Tibial nerve (tissue), 4 donors: ENCODE results near the gene QSOX1. TPM values are rescaled to one million over a fixed set of nuclear protein-coding genes. Genes with fewer than 3 reads are reported as not detected.

ENCODE experiments used
- DNase-seq, 2 donors: peaks; one replicate each; pipeline ENCODE4 v3.0.0-alpha.2; 2019; ENCODE audit warnings: low spot score in 2 of 2
- H3K27ac ChIP-seq, 4 donors: fragments of 200-600 bp; sonication (generic) in 3 of 4; one replicate each; pipeline ENCODE4 v1.5.1; 2017 to 2019; ENCODE audit warnings: mild to moderate bottlenecking in 1 of 4
- H3K27me3 ChIP-seq, 2 donors: fragments of 200-600 bp; sonication (generic) in 1 of 2; one replicate each; pipeline versions ENCODE4 v1.5.1 to v1.6.0; 2017 to 2019
- H3K36me3 ChIP-seq, 3 donors: fragments of 200-600 bp; sonication (generic); one replicate each; pipeline ENCODE4 v1.5.1; 2018 to 2019
- H3K4me1 ChIP-seq, 4 donors: fragments of 200-600 bp; sonication (generic) in 3 of 4; one replicate each; pipeline ENCODE4 v1.5.1; 2017 to 2019
- H3K4me3 ChIP-seq, 4 donors: fragments of 200-600 bp; sonication (generic) in 3 of 4; one replicate each; pipeline ENCODE4 v1.5.1; 2017 to 2019; ENCODE audit warnings: mild to moderate bottlenecking in 1 of 4, moderate library complexity in 1 of 4
- H3K9me3 ChIP-seq, 4 donors: fragments of 200-600 bp; sonication (generic) in 3 of 4; one replicate each; pipeline ENCODE4 v1.5.1; 2017 to 2019
- EP300 ChIP-seq, 2 donors: sonication (generic); formaldehyde crosslinking; IDR thresholded peaks; one replicate each; pipeline ENCODE4 v1.6.1; 2017; ENCODE audit warnings: antibody characterized with exemption in 2 of 2, mild to moderate bottlenecking in 1 of 2
- POLR2A ChIP-seq, 2 donors: fragments of 450-650 bp; IDR thresholded peaks; one replicate each; pipeline ENCODE4 v1.6.1; 2017; ENCODE audit warnings: antibody characterized with exemption in 2 of 2, mild to moderate bottlenecking in 2 of 2, moderate library complexity in 2 of 2
- WGBS, 2 donors: methylation state at CpG; one replicate each; pipeline ENCODE4 v1.1.5; 2018; 5-methylcytosine and 5-hydroxymethylcytosine counted together
- total RNA-seq, 4 donors: library from RNA; depleted of rRNA; stranded (reverse); fragments of >200 nt; gene quantifications; one replicate each; pipeline ENCODE4 v1.1.0, GENCODE V29; 2016
- TF ChIP-seq, protein P1 (sequence below), 5 experiments: fragments of 200-600 bp in 3 of 5; fragments of 450-650 bp in 2 of 5; sonication (generic) in 3 of 5; IDR thresholded peaks; one replicate each; pipeline ENCODE4 v1.5.1; 2016 to 2019; ENCODE audit warnings: antibody characterized with exemption in 5 of 5, mild to moderate bottlenecking in 3 of 5, moderate library complexity in 2 of 5

QSOX1 gene
- total RNA-seq, 4 donors from 2014 or later = 41.0 to 55.5 (median 50.7) TPM

DNA sequence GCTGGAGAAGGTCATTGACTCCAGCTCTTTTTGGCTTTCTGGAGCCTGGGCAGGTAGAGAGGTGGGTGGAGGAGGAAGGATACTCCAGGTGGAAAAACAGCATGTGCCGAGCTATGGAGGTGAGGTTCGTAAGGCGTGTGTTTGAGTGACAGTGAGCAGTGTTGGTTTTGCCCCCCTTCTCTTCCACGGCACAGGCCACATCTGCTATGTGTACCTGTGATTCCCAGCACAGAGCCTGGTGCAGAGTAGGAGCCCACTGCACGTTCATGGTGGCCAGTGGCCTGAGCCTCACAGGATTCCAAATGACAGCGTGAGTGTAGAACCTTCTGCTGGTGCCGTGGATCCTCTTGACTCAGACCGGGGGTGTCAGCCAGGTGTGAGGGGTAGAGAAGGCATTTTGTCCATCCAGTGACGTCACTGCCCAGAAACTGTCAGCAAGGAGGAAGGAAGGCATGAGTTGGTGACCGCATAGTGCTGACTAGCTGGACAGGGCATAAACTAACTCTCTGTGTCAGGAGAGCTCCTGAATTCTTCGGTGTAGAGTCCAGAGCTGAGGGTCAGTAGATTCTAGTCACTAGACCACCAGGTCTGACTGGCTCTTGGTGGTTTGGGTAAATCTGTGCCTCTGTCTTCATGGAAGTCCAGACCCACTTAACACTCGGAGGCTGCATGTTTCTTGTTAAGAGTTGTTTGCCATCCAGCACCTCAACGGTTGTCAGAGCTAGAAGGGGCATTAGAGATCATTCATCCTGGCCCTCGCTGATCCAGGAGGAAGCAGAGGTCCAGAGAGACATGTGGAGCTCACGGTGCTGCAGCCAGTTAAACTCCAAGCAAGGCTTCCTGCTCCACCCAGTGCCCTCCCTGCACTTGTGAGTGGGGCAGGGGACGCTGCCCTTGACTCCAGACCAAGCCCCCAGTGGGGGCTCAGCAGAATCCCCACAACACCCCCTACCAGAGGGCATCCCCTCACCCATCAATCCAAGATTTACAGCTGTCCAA is 3.8 kb downstream of the QSOX1 start:
- 80 to 93% methylated on average over 15 to 16 of the region's 16 CpGs for WGBS, 2 donors
- Histone ChIP-seq H3K4me1 (peaks cover 0 to 32% (median 5%) of the 10 kb centered on the region in 4 donors), H3K36me3 (no peaks in the 10 kb centered on the region), H3K27ac (no peak overlapping the region), H3K4me3 (no peak overlapping the region), H3K9me3 (no peaks in the 10 kb centered on the region), H3K27me3 (no peaks in the 10 kb centered on the region)
- TF ChIP-seq, protein P1, sequence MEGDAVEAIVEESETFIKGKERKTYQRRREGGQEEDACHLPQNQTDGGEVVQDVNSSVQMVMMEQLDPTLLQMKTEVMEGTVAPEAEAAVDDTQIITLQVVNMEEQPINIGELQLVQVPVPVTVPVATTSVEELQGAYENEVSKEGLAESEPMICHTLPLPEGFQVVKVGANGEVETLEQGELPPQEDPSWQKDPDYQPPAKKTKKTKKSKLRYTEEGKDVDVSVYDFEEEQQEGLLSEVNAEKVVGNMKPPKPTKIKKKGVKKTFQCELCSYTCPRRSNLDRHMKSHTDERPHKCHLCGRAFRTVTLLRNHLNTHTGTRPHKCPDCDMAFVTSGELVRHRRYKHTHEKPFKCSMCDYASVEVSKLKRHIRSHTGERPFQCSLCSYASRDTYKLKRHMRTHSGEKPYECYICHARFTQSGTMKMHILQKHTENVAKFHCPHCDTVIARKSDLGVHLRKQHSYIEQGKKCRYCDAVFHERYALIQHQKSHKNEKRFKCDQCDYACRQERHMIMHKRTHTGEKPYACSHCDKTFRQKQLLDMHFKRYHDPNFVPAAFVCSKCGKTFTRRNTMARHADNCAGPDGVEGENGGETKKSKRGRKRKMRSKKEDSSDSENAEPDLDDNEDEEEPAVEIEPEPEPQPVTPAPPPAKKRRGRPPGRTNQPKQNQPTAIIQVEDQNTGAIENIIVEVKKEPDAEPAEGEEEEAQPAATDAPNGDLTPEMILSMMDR (IDR thresholded peaks at IDR 0.05) = no peak
- TF ChIP-seq POLR2A (IDR thresholded peaks at IDR 0.05) (no peak), EP300 (IDR thresholded peaks at IDR 0.05) (no peak)
- DNase-seq = no peak

DNA sequence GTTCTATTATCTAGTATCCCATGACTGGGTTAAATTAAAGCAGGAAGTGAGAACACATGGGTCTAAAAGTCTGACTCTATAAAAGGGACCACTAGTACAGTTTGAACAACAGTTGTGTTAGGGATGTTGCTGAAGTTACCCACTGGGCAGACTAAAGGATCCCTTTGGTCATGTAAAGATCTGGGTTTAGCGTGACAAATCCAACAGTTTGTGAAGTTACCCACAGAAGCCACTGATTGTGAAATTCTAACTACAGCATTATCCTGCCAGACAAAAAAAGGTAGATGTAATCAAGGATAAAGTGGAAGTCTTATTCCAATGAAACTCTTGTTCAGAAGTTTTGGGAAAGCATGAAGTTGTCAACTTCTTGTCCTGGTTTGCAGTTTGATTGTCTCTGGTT is 5.7 kb downstream of the QSOX1 start:
- no peaks in the 10 kb centered on the region for H3K27me3 ChIP-seq
- no peaks in the 10 kb centered on the region for H3K9me3 ChIP-seq
- no peak for DNase-seq
- H3K27ac ChIP-seq = no peak overlapping the region
- no peaks in the 10 kb centered on the region for H3K36me3 ChIP-seq
- TF ChIP-seq, protein P1 (IDR thresholded peaks at IDR 0.05) = no peak
- WGBS, 2 donors = 86 to 89% methylated on average over 1 of the region's 1 CpG
- no peak overlapping the region for H3K4me3 ChIP-seq
- H3K4me1 ChIP-seq = peaks cover 0 to 21% (median 2%) of the 10 kb centered on the region in 4 donors

DNA sequence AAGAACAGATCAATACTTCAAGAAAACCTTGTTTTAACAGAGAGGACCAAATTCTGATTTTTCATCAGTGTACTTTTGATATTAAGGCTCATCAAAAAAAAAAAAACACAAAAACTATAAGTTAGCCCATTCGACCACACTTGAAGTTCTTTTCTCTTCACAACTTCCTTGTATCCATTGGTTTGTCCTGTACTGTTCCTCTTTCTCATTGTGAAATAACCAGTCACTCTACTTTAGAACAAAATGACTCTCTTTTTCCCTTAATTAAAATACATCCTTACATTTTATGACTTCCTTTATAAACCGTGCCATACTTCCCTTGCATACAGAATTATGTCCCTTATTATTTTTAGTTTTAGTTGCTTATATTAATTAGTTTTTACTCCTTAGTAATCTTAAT is 8.4 kb downstream of the QSOX1 start:
- H3K9me3 ChIP-seq = no peaks in the 10 kb centered on the region
- TF ChIP-seq, protein P1 (IDR thresholded peaks at IDR 0.05) = no peak
- TF ChIP-seq EP300 (IDR thresholded peaks at IDR 0.05) (no peak), POLR2A (IDR thresholded peaks at IDR 0.05) (no peak)
- H3K4me3 ChIP-seq = no peak overlapping the region
- DNase-seq = no peak
- peaks cover 0 to 7% (median 3%) of the 10 kb centered on the region in 3 donors for H3K36me3 ChIP-seq
- H3K27ac ChIP-seq = no peak overlapping the region
- WGBS, 2 donors = 56 to 68% methylated on average over 2 of the region's 2 CpGs
- peaks cover 0 to 10% (median 3%) of the 10 kb centered on the region in 4 donors for H3K4me1 ChIP-seq
- H3K27me3 ChIP-seq = no peaks in the 10 kb centered on the region

- H3K27ac ChIP-seq = no peak overlapping the region
- peaks cover 0 to 10% (median 3%) of the 10 kb centered on the region in 4 donors for H3K4me1 ChIP-seq
- no peaks in the 10 kb centered on the region for H3K27me3 ChIP-seq
- no peaks in the 10 kb centered on the region for H3K9me3 ChIP-seq
- TF ChIP-seq POLR2A (IDR thresholded peaks at IDR 0.05) (no peak), EP300 (IDR thresholded peaks at IDR 0.05) (no peak)
- TF ChIP-seq, protein P1 (IDR thresholded peaks at IDR 0.05) = no peak
- no peak overlapping the region for H3K4me3 ChIP-seq
- H3K36me3 ChIP-seq = peaks cover 0 to 14% (median 3%) of the 10 kb centered on the region in 3 donors
- DNase-seq = no peak
- 96% methylated on average over 2 of the region's 2 CpGs for WGBS, 2 donors
Observed at GRCh38 chr1:180165096-180165495, 10.4 kb downstream of the QSOX1 start.
